EH (cell line): ENCODE results near the gene TAF1B.
A peak's percentile ranks its signal among the peaks of the same experiment; 100 is the strongest.

Experiments used
- DNase-seq: peaks from one replicate; pipeline ENCODE4 v3.0.0-alpha.2; 2015; ENCODE audit warnings: low read depth

The TAF1B gene

DNA sequence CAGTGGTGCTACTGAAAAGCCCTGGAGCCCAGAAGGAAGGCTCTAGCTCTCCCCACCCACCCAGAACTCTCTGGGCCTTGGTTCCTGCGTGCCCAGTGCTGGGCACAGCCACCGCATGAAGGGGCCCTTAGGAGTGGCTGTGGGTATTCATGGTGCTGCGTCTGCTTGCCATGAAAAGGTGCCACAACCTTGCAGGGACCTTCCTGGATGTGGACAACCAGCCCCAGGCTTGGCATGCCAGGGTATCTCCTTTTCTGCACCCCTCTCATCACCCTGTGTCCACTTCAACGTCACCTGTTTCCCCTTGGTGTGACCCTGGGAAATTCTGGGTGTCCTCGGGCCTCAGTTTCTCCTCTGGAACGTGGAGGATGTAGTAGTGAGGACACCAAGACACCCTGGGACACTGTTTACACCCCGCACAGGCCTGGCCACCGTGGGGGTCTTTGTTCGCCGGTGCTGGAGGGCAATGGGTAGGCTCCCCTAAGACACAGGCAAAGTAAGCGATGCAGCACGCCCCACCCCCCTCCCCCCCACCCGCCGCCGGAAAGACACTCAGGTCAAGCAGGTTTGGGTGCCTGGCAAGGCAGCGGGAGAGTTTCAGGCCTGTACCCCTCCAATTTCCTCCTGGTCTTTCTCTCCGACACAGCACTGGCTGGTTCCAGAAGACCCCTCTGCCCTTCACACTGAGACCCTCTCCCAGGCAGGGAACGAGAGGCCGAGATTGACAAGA, 34.8 kb upstream of the TAF1B start:
- DNase-seq = no peak

DNA sequence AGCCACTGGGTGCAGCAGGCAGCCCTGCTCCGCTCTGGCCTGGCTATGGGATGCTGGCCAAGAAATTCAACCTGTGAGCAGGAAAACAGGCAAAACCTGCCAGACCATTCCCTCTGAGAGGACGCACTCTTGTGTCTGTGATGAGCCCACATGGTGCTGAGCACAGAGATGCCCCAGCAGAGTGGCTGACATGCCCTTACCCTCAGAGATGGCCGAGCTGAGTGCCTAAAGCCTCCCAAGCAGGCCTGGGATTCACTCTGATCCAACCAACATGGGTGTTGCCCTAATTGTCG, 34.3 kb upstream of the TAF1B start:
- DNase-seq = no peak

DNA sequence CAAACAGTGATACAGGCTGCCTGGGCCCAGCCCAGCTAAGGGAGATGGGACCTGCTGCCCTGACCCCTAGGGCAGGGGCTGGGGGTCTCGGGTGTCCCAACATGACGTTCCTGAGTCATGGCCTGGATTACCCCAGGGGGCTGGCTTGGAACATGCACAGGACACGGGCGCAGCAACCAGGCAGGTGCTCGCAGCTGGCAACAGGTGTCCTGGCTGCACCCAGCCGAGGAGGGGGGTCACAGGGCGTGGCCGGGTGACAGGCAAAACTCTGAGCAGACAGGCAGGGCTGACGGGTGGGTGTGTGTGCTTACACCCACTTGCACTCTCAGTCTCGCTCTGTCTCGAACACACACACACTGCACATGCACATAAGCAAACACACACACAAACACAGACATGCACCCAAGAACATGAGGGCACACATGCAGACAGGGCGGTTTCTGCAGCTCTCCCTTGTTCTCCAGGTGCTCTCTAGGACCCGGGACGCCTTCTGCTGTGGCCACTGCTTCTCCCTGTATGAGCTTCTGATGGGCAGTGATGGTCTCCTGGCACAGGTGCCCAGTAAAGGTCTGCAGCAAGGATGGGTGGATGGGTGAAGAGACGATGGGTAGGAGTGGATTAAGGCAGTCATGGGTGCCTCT, 33.7 kb upstream of the TAF1B start:
- DNase-seq = no peak

DNA sequence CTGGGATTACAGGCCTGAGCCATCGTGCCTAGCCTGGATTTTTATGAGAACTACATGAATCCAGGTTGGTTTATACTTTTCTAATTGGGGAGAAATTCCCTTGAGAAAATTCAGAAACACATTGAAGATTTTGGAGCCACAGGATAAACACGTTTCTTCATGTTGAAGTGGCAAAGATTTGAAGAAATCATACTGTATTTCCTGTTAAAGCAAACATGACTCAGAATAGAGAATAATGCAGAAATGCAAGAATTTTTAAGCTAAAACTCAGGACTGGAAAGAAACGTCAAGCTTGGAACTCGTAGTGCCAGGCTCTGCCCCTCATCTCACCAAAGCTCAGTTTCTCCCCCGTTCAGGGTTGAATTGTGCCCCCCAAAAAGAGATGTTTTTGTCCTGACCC, 32.1 kb upstream of the TAF1B start:
- DNase-seq = no peak

DNA sequence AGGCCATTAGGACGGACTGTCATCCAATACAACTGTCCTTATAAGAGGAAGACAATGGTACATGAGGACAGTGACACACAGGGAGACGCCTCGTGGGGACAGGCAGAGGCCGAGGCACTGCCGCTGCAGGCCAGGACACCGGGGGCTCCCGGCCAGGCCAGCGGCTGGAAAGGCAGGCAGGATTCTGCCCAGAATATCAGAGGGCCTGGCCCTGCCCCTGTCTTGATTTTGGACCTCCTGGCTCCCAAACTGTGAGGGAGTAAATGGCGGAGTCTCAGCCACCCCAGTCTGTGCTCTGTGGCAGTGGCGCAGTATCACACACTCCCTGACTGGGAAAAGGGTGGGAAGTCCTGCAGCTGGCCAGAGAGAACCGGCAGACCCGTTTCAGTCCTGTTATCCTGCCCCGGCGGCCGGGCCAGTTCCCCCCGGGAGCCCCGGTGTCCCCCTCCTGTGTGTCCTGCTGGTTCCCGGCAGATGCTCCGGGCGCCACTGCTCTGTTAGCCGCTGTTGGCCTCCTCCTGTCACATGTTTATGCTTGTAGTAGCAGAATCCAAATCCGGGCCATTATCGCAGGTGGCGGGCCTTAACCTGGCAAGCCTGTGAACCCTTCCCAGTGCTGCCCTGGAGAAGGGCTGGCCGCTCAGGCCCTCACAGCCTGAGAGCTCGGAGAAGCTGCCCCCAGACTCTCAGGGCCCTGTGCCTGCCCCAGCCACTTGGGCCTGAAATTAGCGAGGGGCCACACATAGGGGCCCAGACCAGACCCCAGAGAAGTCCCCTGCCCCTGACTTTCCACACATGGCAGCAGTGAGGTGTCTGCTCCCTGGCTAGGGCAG, 31.4 kb upstream of the TAF1B start:
- DNase-seq = no peak

DNA sequence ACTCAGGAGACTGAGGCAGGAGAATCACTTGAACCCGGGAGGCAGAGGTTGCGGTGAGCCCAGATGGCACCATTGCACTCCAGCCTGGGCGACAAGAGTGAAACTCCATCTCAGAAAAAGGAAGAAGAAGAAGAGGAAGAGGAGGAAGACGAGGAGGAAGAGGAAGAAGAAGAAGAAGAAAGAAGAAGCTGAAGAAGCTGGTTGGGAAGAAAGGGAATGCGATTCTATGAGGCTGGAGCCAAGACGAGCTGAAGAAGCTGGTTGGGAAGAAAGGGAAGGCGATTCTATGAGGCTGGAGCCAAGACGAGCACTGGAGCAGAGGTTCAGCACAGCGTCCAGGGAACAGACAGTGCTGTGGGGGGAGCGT, 30.3 kb upstream of the TAF1B start:
- DNase-seq = no peak

DNA sequence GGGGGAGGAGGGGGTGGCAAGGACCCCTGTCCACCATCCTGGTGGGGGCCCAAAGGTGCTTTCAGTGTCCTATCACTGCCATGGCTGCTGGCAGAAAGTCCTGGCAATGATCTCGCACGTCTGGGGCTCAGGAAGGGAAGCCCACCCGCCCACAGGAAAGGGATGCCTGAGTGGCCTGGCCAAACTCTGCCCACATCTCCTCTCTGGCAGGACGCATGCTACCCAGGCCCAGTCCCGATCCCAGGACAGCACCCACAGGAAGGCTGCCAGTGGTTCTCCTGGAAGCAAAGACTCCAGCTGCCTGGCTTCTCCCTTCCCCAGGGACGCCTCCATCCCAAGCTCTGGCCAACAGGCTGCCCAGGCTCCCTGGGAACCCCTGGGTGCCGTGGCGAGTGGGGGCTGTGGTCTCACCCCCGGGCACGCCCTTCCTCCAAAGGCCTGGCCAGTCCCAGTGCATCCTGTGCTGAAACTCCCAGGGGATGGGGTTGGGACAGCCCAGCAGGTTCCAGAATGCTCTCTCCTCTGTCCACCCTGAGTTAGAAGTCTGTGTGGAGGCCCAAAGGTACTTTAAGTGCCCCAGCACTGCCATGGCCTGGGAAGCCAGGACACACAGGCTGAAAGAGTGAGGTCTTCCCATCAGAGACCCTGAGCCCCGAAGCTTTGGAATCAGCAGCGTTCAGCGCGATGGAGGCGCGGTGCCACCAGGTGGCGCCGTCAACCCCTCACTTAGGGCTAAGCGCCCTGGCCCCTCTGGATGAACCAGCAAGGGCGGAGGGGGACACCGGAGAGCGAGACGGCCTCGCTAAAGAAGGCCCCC, 29.8 kb upstream of the TAF1B start:
- DNase-seq = peak; percentile 63

DNA sequence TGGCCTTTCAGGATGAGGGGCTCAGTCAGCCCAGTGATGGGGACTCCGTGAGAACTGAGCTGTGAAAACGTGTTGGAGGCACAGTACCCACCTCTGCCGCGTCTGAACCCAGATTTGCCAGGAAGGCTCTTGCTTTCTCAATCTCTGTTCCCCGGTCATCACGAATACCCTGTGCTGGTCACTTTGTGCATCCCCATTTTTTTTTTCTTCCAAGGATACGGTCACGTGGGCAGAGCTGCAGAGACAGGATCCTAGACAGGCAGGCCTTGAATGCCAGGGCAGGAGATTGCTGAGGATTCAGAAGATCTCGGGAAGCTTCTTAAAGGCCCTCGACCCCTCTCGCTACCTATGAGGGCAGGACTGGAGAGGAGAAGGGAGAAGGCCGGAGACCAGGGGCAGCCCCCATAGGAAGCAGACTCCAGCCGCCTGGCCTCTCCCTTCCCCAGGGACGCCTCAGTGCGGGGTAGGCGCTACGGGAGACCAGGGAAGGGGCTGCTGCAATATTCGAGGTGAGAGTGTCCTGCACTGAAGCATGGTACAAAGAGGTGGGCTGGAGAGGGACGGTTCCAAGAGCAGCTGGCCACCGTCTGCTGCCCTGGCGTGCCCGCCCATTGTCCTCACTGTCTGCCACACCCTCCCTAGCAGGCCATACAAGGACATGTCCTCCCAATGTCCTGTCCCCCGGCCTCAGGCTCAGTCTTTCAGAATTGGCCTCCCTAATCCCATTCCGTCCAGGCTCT, 29.0 kb upstream of the TAF1B start:
- DNase-seq = no peak

DNA sequence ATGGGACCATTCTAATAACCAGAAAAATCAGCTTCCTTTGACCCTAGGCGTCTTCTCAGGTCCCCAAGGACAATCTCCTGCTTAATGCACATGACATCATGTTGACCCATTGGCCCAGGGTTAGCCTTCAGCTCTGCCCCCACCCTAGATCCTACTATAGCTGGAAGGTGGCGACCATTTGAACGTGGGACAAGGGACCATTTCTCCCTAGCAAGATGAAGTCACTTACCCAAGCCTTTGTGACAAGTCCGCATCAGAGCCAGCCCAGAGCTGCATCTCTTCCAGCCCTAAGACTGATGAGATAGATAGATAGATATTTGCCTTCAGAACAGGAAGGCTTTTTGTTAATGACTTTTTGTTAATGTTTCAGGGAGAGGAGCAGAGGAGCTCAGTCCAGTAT, 28.2 kb upstream of the TAF1B start:
- DNase-seq = no peak

DNA sequence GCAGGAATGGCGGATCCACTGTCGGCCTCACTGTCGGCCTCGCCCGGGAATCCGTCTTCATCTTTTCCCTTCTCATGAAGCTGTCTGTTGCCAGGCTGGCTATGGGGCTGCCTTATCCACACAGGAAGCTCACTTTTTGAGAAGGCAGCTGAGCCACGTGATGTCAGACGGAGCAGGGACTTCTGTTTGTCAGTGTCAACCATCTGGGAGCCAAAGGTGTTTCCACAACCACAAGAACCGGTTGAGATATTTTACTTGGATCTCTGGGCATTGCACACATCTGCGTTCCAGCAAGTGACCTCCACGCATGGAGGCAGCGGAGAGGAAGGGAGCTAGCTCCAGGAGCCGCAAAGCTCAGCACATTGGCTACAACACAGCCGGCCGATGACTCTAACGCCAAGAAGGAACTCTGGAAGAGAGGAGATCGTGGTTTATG, 27.4 kb upstream of the TAF1B start:
- no peak for DNase-seq

DNA sequence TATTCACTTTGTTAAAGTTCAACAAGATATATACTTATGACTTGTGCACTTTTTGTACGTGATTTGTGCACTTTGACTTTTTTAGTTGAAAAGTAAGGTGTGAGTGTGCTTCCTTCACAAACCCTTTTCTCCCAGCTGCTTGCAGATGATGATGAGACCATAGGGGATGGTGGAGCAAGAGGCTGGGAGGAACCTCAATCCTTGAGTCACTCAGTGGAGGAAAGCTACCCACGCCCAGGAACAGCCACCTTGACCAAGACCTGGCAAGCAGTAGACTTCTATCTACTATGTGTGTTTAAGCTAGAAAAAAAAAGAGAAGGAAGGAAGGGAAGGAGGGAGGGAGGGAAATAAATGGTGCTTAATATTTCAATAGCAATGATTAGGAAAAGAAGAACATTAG, 25.2 kb upstream of the TAF1B start:
- no peak for DNase-seq

DNA sequence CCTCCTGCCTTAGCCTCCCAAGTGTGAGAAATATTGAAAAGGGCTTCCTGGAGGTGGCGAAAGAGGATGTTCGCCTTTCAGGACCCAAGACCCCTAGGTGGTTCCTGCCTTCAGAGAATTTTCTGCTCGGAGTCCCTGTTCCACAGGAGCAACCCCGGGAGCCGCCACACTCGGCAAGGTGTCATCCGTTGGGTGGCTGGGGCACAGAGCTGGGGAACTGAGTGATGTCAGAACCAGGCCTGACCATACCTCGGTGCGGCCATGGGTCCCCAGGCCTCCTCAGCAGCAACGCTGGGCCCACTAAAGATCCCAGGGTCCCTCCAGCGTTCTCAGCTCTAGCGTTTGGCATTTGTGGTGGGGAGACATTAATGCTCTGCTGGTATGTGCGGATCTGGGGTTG, 23.7 kb upstream of the TAF1B start:
- no peak for DNase-seq

DNA sequence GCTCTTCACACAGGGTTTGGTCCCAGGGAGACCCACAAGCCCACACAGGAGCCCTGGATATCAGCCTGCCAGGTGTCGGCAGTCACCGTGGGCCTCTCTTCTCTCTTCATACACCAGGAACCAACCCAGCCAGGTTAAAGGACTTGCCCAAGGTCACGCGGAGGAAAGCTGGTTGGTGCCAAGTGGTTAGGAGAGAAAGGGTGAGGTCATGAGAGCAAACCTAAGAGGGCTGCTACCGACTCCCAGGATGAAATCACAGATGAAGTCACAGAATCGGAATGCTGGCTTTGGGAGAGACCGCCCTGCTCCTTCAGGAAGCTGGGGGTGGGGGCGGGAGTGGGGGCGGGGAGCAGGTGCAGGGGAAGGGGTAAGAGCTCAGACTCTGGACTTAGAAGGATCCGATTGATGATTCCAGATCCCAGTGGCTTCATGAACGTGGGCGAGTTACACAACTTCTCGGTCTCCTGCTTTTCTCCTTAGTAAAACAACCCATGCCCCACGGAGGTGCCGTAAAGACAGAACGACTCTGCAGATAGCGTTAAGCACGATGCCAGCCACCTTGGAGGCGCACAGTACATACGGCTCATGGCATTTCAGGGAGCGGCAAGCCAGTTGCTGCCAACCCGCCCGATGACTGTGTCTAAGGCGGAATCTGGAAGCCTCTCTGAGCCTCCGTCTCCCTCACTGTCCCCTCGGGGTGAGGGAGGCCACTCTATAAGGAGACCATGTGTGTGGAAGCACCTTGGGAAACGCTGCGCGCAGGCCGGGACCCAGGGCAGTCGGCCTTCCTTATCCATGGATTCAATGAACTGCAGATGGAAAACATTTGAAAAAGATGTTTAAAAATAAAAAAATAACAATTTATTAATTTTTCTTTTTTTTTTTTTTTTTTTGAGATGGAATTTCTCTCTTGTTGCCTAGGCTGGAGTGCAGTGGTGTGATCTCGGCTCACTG, 23.0 kb upstream of the TAF1B start:
- DNase-seq = peak; percentile 62

DNA sequence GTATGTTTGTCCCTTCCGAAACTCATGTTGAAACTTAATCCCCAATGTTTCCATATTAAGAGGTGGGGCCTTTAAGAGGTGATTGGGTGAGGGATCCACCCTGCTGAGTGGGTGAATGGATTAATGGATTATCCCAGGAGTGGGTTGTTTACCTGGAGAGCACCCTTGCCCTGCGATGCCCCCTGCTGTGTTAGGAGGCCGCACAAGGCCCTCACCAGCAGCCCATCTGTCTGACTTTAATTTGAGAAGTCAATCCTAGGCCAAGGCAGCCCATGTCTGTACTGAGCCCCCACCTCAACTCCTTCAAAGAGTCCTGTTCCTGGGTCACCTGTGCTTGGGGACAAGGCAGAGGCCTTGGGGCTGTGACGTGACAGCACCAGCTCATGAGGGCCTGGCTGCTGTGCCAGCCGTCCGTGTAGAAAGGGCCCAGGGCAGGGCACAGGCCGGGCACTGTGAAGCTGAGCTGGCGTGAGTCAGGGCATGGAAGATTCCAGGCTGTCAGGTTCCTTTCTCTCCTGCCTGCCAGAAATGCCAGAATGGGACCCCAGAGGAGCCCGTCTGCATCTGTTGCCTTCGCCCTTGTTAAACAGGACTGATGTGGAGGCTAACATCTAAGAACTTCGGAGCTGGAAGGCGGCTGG, 21.3 kb upstream of the TAF1B start:
- no peak for DNase-seq

DNA sequence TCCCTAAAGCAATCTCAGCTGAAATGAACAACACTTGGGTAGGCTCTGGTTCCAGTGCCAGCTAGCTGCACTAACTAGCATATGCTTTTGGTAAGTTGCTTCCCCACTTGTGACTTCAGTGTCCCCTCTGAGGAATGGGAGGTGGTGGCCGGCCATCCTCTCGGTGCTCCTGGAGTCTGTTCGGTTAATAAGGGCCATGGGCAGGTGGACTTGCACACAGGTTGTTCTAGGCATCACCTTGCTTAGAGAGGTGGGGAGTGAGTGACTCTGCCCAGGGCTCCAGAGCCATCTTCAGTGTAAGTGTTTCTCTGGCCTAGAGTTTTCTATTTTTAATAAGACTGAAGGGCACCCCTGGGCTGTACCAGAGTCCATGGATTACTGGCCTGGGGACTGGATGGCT, 18.8 kb upstream of the TAF1B start:
- no peak for DNase-seq

DNA sequence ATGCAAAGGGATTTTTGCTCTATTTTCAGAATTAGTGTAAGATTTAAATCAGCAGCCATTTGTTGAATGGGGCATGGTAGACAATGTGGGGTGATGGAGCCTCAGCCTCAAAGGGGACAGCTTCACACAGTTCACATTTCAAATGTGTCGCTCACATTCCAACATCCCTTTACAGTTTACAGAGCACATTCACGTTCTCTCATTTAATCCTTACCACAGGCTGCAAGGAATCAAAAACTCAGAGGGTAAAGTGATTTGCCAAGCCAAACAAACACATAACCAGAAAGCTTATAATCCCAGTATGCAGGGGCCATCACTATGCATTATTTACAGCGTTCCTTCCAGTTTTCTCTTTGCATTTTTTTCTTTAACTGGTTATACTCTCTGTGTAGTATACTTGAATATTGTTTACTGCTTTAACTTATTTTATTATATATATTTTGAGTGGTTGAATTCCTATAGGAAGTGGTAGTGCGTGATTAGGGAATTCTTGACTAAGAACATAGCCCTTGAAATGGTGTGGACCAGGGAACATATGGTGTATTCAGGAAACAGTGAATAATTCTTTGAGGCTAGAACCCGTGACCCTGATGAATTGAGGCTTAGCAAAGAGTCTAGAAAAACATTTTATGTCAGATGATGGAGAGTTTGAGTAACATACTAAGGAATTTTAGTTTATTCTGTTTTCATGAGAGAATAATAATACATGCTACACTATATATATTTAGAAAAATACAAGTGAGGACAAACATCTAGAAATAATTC, 18.1 kb upstream of the TAF1B start:
- DNase-seq = peak; percentile 15

DNA sequence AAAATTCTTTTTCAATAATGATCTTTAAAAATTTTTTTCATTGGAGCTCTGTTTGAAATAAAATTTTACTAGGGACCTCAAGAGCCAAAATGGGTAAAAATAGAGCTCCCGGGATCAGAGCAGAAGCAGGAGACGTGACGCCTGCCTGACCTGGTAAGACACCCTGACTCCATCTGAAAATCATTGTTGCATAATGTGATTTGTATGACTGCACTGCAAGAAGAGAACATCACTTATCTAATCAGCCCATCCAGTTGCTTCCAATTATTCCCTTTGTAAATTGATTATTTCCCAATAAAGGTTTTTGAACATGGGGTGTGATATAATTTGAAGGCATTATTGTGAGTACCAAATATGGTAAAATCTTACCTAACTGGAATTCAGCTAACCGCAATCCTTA, 17.1 kb upstream of the TAF1B start:
- no peak for DNase-seq

DNA sequence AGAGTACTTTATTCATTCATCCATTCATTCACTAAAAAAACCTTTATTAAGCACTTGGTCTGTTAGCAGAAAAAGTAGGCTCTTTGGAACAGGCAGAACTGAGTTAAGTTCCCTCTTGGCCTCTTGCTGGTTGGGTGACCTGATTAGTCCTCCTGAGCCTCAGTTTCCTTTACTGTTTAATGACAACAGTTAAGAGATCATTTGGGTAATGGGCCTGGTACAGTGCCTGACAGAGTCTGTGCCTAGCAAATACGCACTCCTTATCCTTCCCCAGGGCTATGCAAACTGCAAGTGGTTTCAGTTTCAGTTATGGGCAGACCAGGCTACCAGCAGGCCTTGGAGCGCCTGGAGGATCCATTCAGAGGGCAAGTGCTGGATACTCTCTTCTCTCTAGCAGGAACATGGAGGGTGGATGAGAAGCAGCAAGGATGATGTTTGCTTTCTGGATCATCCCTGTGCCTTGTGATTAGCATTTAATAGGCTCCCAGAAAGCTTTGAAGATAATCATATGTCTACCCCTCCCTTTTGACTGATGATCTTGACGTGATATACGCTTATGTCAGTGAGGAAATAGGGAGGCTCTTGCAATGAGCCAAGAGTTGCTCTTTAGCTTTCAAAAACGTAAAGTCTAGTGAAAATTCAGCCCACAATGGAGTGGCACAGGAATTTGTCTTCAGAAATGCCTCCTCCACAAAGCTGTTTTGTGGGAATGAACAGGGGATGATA, 12.4 kb upstream of the TAF1B start:
- DNase-seq = peak; percentile 30

DNA sequence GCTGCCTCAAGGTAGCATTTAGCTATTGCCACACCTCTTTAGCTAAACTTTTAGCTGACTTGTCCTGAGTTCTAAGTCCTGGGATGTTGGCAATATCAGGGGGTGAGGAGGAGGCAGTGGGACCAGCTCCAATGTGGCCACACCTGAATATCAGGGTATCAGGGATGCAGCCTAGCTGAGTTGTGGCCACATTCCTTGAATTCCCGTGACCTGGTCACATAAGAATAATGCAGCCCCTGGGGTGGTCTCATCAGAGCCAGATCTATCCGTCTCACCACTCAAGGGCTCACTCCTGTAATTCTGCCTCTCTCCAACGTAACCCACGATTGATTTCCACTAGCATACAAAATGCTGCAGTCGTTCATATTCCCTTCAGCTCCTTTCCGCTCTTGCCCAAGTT, 11.6 kb upstream of the TAF1B start:
- no peak for DNase-seq
